GM12878 (cell line): ENCODE results near the gene CCDC97. TPM values are rescaled to one million over a fixed set of nuclear protein-coding genes. Genes with fewer than 3 reads are reported as not detected.

Experiments used
- BHLHE40 ChIP-seq, 2 experiments: fragments of 450-650 bp in 1 of 2; IDR thresholded peaks; 2 replicates each; pipeline ENCODE4 v1.6.1; 2011 to 2017; ENCODE audit warnings: low read depth in 2 of 2, borderline replicate concordance in 1 of 2, improper control_type of control experiment in 1 of 2, low read length in 1 of 2, mild to moderate bottlenecking in 1 of 2
- IRF3 ChIP-seq: fragments of 450-650 bp; IDR thresholded peaks from 2 replicates; pipeline ENCODE4 v1.6.1; 2014; ENCODE audit warnings: mild to moderate bottlenecking
- IRF4 ChIP-seq: IDR thresholded peaks from 2 replicates; pipeline ENCODE4 v1.6.1; 2011; ENCODE audit warnings: low read depth, low read length
- RELB ChIP-seq: fragments of 450-650 bp; IDR thresholded peaks from 2 replicates; pipeline ENCODE4 v1.6.1; 2017; ENCODE audit warnings: low read depth, mild to moderate bottlenecking, moderate library complexity
- polyA plus RNA-seq, 11 experiments: library from polyadenylated mRNA; depleted of rRNA in 4 of 11; unstranded in 6 of 11; stranded (reverse) in 5 of 11; fragments of >200 nt; fragmentation: Nextera tagmentation in 4 of 11; fragmentation: Illumina TruSeq in 1 of 11; extraction: Ambion mirVana in 4 of 11; extraction: Trizol in 1 of 11; gene quantifications; 1 replicate in 1 of 11; 2 replicates in 10 of 11; pipeline versions ENCODE4 v1.2.1 to v1.2.3, GENCODE V29; 2011 to 2016; ENCODE audit warnings: inconsistent platforms in 2 of 11, missing spikeins in 2 of 11, low read depth in 1 of 11
- total RNA-seq, 4 experiments: library from RNA; depleted of rRNA in 3 of 4; stranded (reverse); fragments of >200 nt in 3 of 4; fragmentation: Illumina TruSeq in 1 of 4; extraction: Trizol in 1 of 4; gene quantifications; 2 replicates each; pipeline versions ENCODE4 v1.2.1 to v1.2.3, GENCODE V29; 2013 to 2021
- TF ChIP-seq, protein P1 (sequence below): IDR thresholded peaks from 2 replicates; pipeline ENCODE4 v1.6.1; 2012; ENCODE audit warnings: mild to moderate bottlenecking, low read depth, low read length

CCDC97 gene
- total and polyA plus RNA-seq, 10 of the 15 experiments (the other 5 are each of a cell fraction or from before 2014, with no cell fraction given): 1.8 to 34.1 (median 18.8) TPM

DNA sequence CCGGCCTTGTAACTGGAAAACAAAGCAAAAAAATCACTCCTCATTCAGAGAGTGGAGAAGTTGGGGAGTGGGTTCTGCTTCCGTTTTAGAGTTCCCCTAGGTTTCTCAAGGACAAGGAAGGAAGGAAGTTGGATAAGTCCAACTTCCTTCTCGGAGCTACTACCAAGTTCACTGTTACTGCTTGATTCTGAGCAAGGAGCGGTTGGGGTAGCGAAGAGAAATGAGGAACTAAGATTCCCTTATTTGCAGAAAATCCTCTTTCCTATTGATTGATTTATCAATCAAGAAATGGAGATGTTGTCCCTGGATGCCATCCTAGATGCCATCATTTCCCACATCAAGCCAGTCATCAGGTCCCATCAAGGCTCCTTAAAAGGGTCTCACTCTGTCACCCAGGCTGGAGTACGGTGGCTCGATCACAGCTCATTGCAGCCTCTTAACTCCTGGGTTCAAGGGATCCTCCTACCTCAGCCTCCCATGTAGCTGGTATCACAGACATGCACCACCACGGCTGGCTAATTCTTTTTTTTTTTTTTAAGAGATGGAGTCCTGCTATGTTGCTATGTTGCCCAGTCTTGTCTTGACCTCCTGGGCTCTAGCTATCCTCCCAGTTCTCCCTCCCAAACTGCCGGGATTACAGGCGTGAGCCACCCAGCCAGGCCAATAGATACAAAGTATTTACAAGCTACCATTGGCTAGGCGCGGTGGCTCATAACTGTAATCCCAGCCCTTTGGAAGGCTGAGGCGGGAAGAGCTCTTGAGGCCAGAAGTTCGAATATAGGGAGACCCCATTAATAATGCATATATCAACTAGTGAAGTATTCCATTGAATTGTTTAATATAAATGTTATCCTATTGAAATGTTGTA lies 54.8 kb downstream of the CCDC97 start (continued):
- TF ChIP-seq, protein P1, sequence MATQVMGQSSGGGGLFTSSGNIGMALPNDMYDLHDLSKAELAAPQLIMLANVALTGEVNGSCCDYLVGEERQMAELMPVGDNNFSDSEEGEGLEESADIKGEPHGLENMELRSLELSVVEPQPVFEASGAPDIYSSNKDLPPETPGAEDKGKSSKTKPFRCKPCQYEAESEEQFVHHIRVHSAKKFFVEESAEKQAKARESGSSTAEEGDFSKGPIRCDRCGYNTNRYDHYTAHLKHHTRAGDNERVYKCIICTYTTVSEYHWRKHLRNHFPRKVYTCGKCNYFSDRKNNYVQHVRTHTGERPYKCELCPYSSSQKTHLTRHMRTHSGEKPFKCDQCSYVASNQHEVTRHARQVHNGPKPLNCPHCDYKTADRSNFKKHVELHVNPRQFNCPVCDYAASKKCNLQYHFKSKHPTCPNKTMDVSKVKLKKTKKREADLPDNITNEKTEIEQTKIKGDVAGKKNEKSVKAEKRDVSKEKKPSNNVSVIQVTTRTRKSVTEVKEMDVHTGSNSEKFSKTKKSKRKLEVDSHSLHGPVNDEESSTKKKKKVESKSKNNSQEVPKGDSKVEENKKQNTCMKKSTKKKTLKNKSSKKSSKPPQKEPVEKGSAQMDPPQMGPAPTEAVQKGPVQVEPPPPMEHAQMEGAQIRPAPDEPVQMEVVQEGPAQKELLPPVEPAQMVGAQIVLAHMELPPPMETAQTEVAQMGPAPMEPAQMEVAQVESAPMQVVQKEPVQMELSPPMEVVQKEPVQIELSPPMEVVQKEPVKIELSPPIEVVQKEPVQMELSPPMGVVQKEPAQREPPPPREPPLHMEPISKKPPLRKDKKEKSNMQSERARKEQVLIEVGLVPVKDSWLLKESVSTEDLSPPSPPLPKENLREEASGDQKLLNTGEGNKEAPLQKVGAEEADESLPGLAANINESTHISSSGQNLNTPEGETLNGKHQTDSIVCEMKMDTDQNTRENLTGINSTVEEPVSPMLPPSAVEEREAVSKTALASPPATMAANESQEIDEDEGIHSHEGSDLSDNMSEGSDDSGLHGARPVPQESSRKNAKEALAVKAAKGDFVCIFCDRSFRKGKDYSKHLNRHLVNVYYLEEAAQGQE: no peak
- TF ChIP-seq IRF4 (no peak), BHLHE40 (IDR thresholded peaks at IDR 0.05; ENCODE audit: borderline replicate concordance in 1 of 2, low read depth in 2 of 2, low read length in 1 of 2) (no peak), IRF3 (no peak), RELB (peak; percentile 71; the same call in 1 of the 2 replicates)
